Loucy (cell line): ENCODE measurements around the gene TMEM126A.

Experiments used
- CTCF ChIP-seq: fragments of 200-600 bp; sonication (generic); conservative IDR thresholded peaks from 2 replicates; pipeline ENCODE4 v1.5.1; 2014; ENCODE audit warnings: mild to moderate bottlenecking, antibody characterized with exemption, low read length
- EZH2phosphoT487 ChIP-seq: fragments of 200-600 bp; IDR thresholded peaks from 2 replicates; pipeline ENCODE4 v1.6.1; 2018; ENCODE audit warnings: antibody characterized with exemption, mild to moderate bottlenecking, moderate library complexity, borderline replicate concordance

- no peak for TF ChIP-seq CTCF
- TF ChIP-seq EZH2phosphoT487, result no peak
Measured at GRCh38 chr11:85666687-85667086, 18.9 kb downstream of the TMEM126A start.
